ENCODE data around the gene FGF9. TPM values are rescaled to one million over a fixed set of nuclear protein-coding genes. Genes with fewer than 3 reads are reported as not detected.

FGF9 gene
- total and polyA plus RNA-seq, 2 of the 8 experiments (the other 6 are each of a cell fraction or from before 2014, with no cell fraction given) = 0.02 TPM; not detected in 1

DNA sequence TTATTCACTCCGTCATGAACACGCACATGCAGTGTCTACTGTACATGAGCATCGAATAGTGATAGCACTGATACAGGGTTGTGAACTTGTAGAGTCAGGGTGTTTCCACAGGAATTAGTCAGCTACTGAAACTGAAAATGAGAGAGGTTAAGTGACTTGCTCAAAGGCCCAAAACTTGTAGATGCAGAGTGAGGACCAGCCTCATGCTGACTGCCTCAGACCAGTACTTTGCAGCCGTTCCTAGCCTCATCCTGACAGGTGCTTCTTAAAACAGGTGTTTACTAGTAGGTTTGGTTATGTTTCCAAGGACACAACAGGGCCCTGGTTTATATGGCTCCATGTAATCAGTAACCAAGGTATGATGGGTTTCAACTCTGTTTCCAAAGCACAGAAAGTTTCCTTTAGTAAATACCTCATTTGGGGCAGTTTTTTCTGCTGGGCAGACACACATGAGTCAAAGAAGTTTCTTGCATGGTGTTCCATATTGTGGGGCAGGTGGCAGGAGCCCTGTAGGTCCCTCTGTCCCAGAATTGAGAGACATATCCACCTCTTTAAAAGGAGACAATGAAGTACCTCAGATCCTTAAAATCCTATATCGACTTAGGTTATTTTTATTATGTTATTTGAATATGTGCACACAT, 16.0 kb downstream of the FGF9 start:
- Histone ChIP-seq H2AFZ (ENCODE audit: low read length) (no peak overlapping the region), H3K27ac (ENCODE audit: low read depth, low read length) (no peak overlapping the region), H4K8ac (ENCODE audit: extremely low read depth, insufficient read depth, low read length) (no peak overlapping the region), H3K14ac (ENCODE audit: insufficient read length) (no peak overlapping the region), H3K36me3 (ENCODE audit: control insufficient read depth in 2 of 4, insufficient read depth in 4 of 4, low read length in 3 of 4) (no peaks in the 10 kb centered on the region), H3K9ac (replicated peaks in 1 of 4; ENCODE audit: extremely low read depth in 1 of 4, low read depth in 3 of 4, low read length in 3 of 4) (no peak overlapping the region), H2BK5ac (ENCODE audit: low read depth, low read length) (no peak overlapping the region), H2BK20ac (ENCODE audit: low read length) (peak overlapping the region; percentile 25; the same call in 1 of the 2 replicates), H3K4me2 (ENCODE audit: insufficient read depth in 1 of 2, low read depth in 2 of 2, low read length in 2 of 2) (no peak overlapping the region), H3K27me3 (replicated peaks in 1 of 4; ENCODE audit: control insufficient read depth in 3 of 4, extremely low read depth in 1 of 4, insufficient read depth in 3 of 4, low read length in 3 of 4) (no peaks in the 10 kb centered on the region), H3K79me1 (ENCODE audit: low read depth, low read length) (no peaks in the 10 kb centered on the region; the same call in 1 of the 2 replicates), H3K4me1 (replicated peaks in 1 of 4; ENCODE audit: control insufficient read depth in 3 of 4, insufficient read depth in 4 of 4, low read length in 3 of 4) (no peaks in the 10 kb centered on the region), H3K56ac (replicated peaks; ENCODE audit: insufficient read length, low read depth, low read length) (no peak overlapping the region), H4K91ac (replicated peaks; ENCODE audit: insufficient read length, low read length) (no peak overlapping the region), H3K18ac (ENCODE audit: extremely low read depth, low read length) (no peak overlapping the region), H4K20me1 (replicated peaks in 1 of 2; ENCODE audit: control insufficient read depth in 1 of 2, insufficient read depth in 2 of 2, low read length in 2 of 2) (no peaks in the 10 kb centered on the region), H2BK120ac (replicated peaks; ENCODE audit: low read depth, low read length) (no peak overlapping the region), H3K23me2 (ENCODE audit: low read depth, low read length) (peaks cover 3% of the 10 kb centered on the region), H3K4me3 (ENCODE audit: extremely low read depth in 1 of 4, insufficient read depth in 2 of 4, low read depth in 3 of 4, low read length in 4 of 4) (no peak overlapping the region), H3K9me3 (ENCODE audit: insufficient read depth in 2 of 2, low read depth in 1 of 2, low read length in 1 of 2) (no peaks in the 10 kb centered on the region), H3K79me2 (ENCODE audit: control insufficient read depth in 1 of 2, insufficient read depth in 2 of 2, low read length in 2 of 2) (no peaks in the 10 kb centered on the region), H3K23ac (ENCODE audit: insufficient read length) (no peak overlapping the region), H4K5ac (ENCODE audit: insufficient read length, low read depth, low read length) (no peak overlapping the region), H2BK15ac (ENCODE audit: low read length) (peak overlapping the region; percentile 81; the same call in 1 of the 2 replicates), H2AK5ac (ENCODE audit: low read depth, low read length) (no peak overlapping the region), H2BK12ac (ENCODE audit: low read depth, low read length) (no peak overlapping the region), H3K4ac (replicated peaks; ENCODE audit: insufficient read length, low read depth, low read length) (no peak overlapping the region)
- no peak for DNase-seq (ENCODE audit: low read depth in 1 of 2, low spot score in 2 of 2)
- ChIA-PET POLR2A (ENCODE audit: partially characterized antibody) (interaction anchor here (0.6 kb wide), 1 partner anchor 16 kb away, joined by 3 read pairs; the partner anchor contains the start of gene FGF9), CTCF (ENCODE audit: partially characterized antibody) (interaction anchor here (0.7 to 1.2 kb wide), 2 partner anchors 9 to 10 kb away, joined by 3 read pairs; no protein-coding TSS in a partner anchor)
- no peak for FAIRE-seq
- whole genome bisulfite sequencing, 2 experiments (ENCODE audit: extremely low coverage in 1 of 2, insufficient coverage in 1 of 2, insufficient read length in 1 of 2, insufficient replicate concordance in 2 of 2, low coverage in 1 of 2, low lambda C conversion rate in 2 of 2, missing lambda C conversion rate in 1 of 2) = 88% methylated on average over 5 of the region's 5 CpGs; no CpG with 5 or more reads in 1 of the 2 experiments
- TF ChIP-seq EGR1 (IDR thresholded peaks at IDR 0.05; ENCODE audit: borderline replicate concordance, low read depth, low read length) (no peak), RBBP5 (IDR thresholded peaks at IDR 0.05; ENCODE audit: borderline replicate concordance, low read depth, low read length) (no peak), JUND (IDR thresholded peaks at IDR 0.05; ENCODE audit: low read length) (no peak), SAP30 (IDR thresholded peaks at IDR 0.05; ENCODE audit: insufficient read depth, insufficient replicate concordance, low read length) (no peak), RFX5 (IDR thresholded peaks at IDR 0.05; ENCODE audit: borderline replicate concordance, low read depth, low read length) (no peak), SIX5 (IDR thresholded peaks at IDR 0.05; ENCODE audit: low read depth, low read length) (no peak), KDM4A (IDR thresholded peaks at IDR 0.05; ENCODE audit: low read depth, low read length, severe bottlenecking) (no peak), SP2 (IDR thresholded peaks at IDR 0.05; ENCODE audit: low read length) (no peak), TCF12 (IDR thresholded peaks at IDR 0.05; ENCODE audit: low read depth, low read length) (no peak), HDAC2 (IDR thresholded peaks at IDR 0.05; ENCODE audit: borderline replicate concordance in 1 of 2, low read depth in 2 of 2, low read length in 2 of 2) (no peak), GABPA (IDR thresholded peaks at IDR 0.05; ENCODE audit: borderline replicate concordance, insufficient read depth, low read length) (no peak), RAD21 (IDR thresholded peaks at IDR 0.05 in 1 of 2, conservative IDR thresholded peaks at IDR 0.05 in 1 of 2; ENCODE audit: low read depth in 2 of 2, low read length in 2 of 2) (no peak), POLR2AphosphoS5 (IDR thresholded peaks at IDR 0.05; ENCODE audit: low read depth, low read length) (no peak)

All from H1 (cell line).